HCT116 (cell line): Measurements from ENCODE around the gene ANKRD6.

Experiments used
- CTCF ChIP-seq, 3 experiments: fragments of 200-600 bp in 1 of 3; sonication (generic) in 1 of 3; IDR thresholded peaks in 2 of 3; conservative IDR thresholded peaks in 1 of 3; 2 replicates each; pipeline ENCODE4 v1.5.1; 2012 to 2017; ENCODE audit warnings: low read depth in 2 of 3, low read length in 2 of 3, antibody characterized with exemption in 1 of 3, borderline replicate concordance in 1 of 3, control low read depth in 1 of 3, mild to moderate bottlenecking in 1 of 3, mixed read lengths in 1 of 3, mixed run types in 1 of 3, moderate library complexity in 1 of 3; ENCODE audit not compliant: insufficient read depth in 1 of 3
- EGR1 ChIP-seq: IDR thresholded peaks from 2 replicates; pipeline ENCODE4 v1.6.1; 2012; ENCODE audit warnings: low read depth
- POLR2A ChIP-seq: IDR thresholded peaks from 2 replicates; pipeline ENCODE4 v1.7.0; 2011; ENCODE audit warnings: borderline replicate concordance; ENCODE audit not compliant: insufficient read depth, insufficient read length; ENCODE audit errors: extremely low read depth
- RAD21 ChIP-seq: IDR thresholded peaks from 2 replicates; pipeline ENCODE4 v1.6.1; 2012; ENCODE audit warnings: low read depth, mild to moderate bottlenecking
- ZNF274 ChIP-seq: fragments of 200-500 bp; sonication (Bioruptor generic); IDR thresholded peaks from 2 replicates; pipeline ENCODE4 v1.6.1; 2014; ENCODE audit warnings: mild to moderate bottlenecking, low read depth, low read length, inconsistent platforms

DNA sequence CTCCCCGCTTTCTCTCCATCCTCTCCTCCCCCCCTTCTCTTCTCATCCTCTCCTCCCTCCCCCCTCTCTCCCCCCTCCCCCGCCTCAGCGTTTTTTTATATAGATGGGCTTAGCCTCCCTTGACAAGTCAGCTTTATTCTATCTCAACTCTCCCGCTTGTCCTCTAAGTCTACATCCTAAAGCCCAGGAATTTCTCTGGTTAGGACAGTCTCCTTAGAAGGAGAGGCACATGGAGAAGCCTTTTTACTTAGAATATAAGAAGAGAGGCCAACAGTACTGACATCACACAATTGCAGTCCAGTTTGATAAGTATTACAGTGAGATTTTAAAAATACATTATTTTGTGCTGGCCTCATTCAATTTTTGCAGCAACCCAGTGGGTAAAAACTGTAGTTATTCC is 122.1 kb downstream of the ANKRD6 start:
- TF ChIP-seq CTCF (IDR thresholded peaks at IDR 0.05 in 2 of 3, conservative IDR thresholded peaks at IDR 0.05 in 1 of 3; ENCODE audit: borderline replicate concordance in 1 of 3, insufficient read depth in 1 of 3, low read depth in 2 of 3, low read length in 2 of 3) = no peak
- TF ChIP-seq EGR1 = no peak
- no peak for TF ChIP-seq POLR2A
- no peak for TF ChIP-seq RAD21
- no peak for TF ChIP-seq ZNF274
